Liver (tissue), 9 donors: Measurements from ENCODE around the gene DSG3. TPM values are rescaled to one million over a fixed set of nuclear protein-coding genes. Genes with fewer than 3 reads are reported as not detected.

Experiments used
- DNase-seq: peaks from one replicate; pipeline ENCODE4 v3.0.0-alpha.2; 2017; ENCODE audit warnings: low spot score
- H3K27ac ChIP-seq, 2 donors: one replicate each; pipeline ENCODE4 v1.7.0; 2013; ENCODE audit warnings: inconsistent platforms in 2 of 2, low read length in 2 of 2, control low read depth in 1 of 2, low read depth in 1 of 2, mild to moderate bottlenecking in 1 of 2
- H3K27me3 ChIP-seq, 4 donors: one replicate each; pipeline versions ENCODE4 v1.6.1 to v1.7.0; 2013; ENCODE audit warnings: low read length in 3 of 4, inconsistent platforms in 1 of 4, mild to moderate bottlenecking in 1 of 4, moderate library complexity in 1 of 4; ENCODE audit not compliant: control insufficient read depth in 4 of 4, insufficient read depth in 4 of 4
- H3K36me3 ChIP-seq, 4 donors: one replicate each; pipeline versions ENCODE4 v1.6.1 to v1.7.0; 2013; ENCODE audit warnings: low read length in 3 of 4, mild to moderate bottlenecking in 3 of 4, low read depth in 1 of 4, moderate library complexity in 1 of 4; ENCODE audit not compliant: control insufficient read depth in 4 of 4, insufficient read depth in 3 of 4
- H3K4me1 ChIP-seq, 4 donors: one replicate each; pipeline versions ENCODE4 v1.6.1 to v1.7.0; 2013; ENCODE audit warnings: low read length in 3 of 4, mild to moderate bottlenecking in 3 of 4, moderate library complexity in 1 of 4; ENCODE audit not compliant: control insufficient read depth in 4 of 4, insufficient read depth in 4 of 4
- H3K4me3 ChIP-seq, 3 donors: one replicate each; pipeline versions ENCODE4 v1.6.1 to v1.7.0; 2013; ENCODE audit warnings: low read length in 3 of 3, control low read depth in 1 of 3, low read depth in 1 of 3, mild to moderate bottlenecking in 1 of 3
- H3K9ac ChIP-seq, 2 donors: one replicate each; pipeline ENCODE4 v1.7.0; 2013; ENCODE audit warnings: low read length in 2 of 2, mild to moderate bottlenecking in 2 of 2, moderate library complexity in 2 of 2, control low read depth in 1 of 2, low read depth in 1 of 2
- H3K9me3 ChIP-seq, 4 donors: one replicate each; pipeline versions ENCODE4 v1.6.1 to v1.7.0; 2013; ENCODE audit warnings: low read length in 3 of 4; ENCODE audit not compliant: control insufficient read depth in 4 of 4
- EGR1 ChIP-seq, 2 donors: IDR thresholded peaks; 2 replicates each; pipeline ENCODE4 v1.6.1; 2016 to 2018; ENCODE audit warnings: antibody characterized with exemption in 2 of 2, low read depth in 2 of 2
- FOXA1 ChIP-seq: IDR thresholded peaks from 2 replicates; pipeline ENCODE4 v1.6.1; 2016; ENCODE audit warnings: antibody characterized with exemption
- FOXA2 ChIP-seq: IDR thresholded peaks from 2 replicates; pipeline ENCODE4 v1.6.1; 2016; ENCODE audit warnings: antibody characterized with exemption
- HNF4A ChIP-seq, 2 donors: conservative IDR thresholded peaks; 2 replicates each; pipeline ENCODE4 v1.6.1; 2016; ENCODE audit warnings: antibody characterized with exemption in 2 of 2, mild to moderate bottlenecking in 2 of 2
- HNF4G ChIP-seq: IDR thresholded peaks from 2 replicates; pipeline ENCODE4 v1.6.1; 2016; ENCODE audit warnings: antibody characterized with exemption
- JUND ChIP-seq, 2 donors: IDR thresholded peaks; 2 replicates each; pipeline ENCODE4 v1.6.1; 2016; ENCODE audit warnings: antibody characterized with exemption in 2 of 2
- RXRA ChIP-seq, 2 donors: IDR thresholded peaks; 2 replicates each; pipeline ENCODE4 v1.6.1; 2017 to 2018; ENCODE audit warnings: antibody characterized with exemption in 2 of 2, mild to moderate bottlenecking in 1 of 2
- TAF1 ChIP-seq: conservative IDR thresholded peaks from 2 replicates; pipeline ENCODE4 v1.6.1; 2016; ENCODE audit warnings: antibody characterized with exemption, mild to moderate bottlenecking
- YY1 ChIP-seq: IDR thresholded peaks from 2 replicates; pipeline ENCODE4 v1.6.1; 2016; ENCODE audit warnings: antibody characterized with exemption, mild to moderate bottlenecking
- WGBS: extraction: QIAGEN DNeasy Blood & Tissue Kit; methylation state at CpG from one replicate; pipeline ENCODE4 v1.1.7; 2013; 5-methylcytosine and 5-hydroxymethylcytosine counted together
- polyA plus RNA-seq, 2 donors: library from polyadenylated mRNA; stranded (reverse) in 1 of 2; unstranded in 1 of 2; fragments of 200-250 nt in 1 of 2; fragments of >200 nt in 1 of 2; fragmentation: Nextera tagmentation in 1 of 2; extraction: Ambion mirVana in 1 of 2; gene quantifications; one replicate each; pipeline versions ENCODE4 v1.2.1 to v1.2.3, GENCODE V29; 2013 to 2015
- total RNA-seq, 2 donors: library from RNA; depleted of rRNA; stranded (reverse); fragments of >200 nt; gene quantifications; one replicate each; pipeline ENCODE4 v1.2.3, GENCODE V29; 2014
- TF ChIP-seq, protein P1 (sequence below): IDR thresholded peaks from 2 replicates; pipeline ENCODE4 v1.6.1; 2016; ENCODE audit warnings: antibody characterized with exemption
- TF ChIP-seq, protein P2 (sequence below): IDR thresholded peaks from 2 replicates; pipeline ENCODE4 v1.6.1; 2016; ENCODE audit warnings: antibody characterized with exemption, mild to moderate bottlenecking
- TF ChIP-seq, protein P3 (sequence below): fragments of 150-350 bp; IDR thresholded peaks from 2 replicates; pipeline ENCODE4 v1.5.1; 2017; ENCODE audit warnings: improper control_type of control experiment, low read depth, low read length; ENCODE audit not compliant: missing input control
- donor health status: healthy.
- donor health status: healthy.
- donor health status: healthy.
- donor health status: healthy.
- donor health status: healthy.

The DSG3 gene
- total and polyA plus RNA-seq, 4 donors = not detected

DNA sequence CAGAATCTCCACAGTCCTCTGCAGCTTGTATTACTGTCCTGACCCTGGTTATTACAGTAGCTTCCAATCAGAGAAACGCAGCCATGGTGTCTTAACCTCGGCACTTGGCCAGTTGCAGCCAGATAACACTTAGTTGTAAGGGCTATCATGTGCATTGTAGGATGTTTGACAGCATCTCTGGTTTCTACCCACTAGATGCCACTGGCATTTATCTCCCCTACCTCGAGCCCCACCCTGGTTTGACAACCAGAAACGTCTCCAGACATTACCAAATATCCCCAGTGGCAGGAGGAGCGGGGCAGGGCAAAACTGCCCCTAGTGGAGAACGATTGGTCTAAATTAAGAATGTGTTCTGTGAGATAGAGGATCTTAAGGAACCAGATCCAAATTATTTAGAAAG is 63.6 kb downstream of the DSG3 start:
- Histone ChIP-seq H3K27me3 (no peaks in the 10 kb centered on the region), H3K9me3 (no peaks in the 10 kb centered on the region), H3K4me3 (no peak overlapping the region), H3K4me1 (no peaks in the 10 kb centered on the region), H3K9ac (no peak overlapping the region), H3K36me3 (no peaks in the 10 kb centered on the region), H3K27ac (no peak overlapping the region)
- TF ChIP-seq, protein P1, sequence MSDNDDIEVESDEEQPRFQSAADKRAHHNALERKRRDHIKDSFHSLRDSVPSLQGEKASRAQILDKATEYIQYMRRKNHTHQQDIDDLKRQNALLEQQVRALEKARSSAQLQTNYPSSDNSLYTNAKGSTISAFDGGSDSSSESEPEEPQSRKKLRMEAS = no peak
- TF ChIP-seq FOXA1 (no peak), JUND (IDR thresholded peaks at IDR 0.05) (no peak), EGR1 (IDR thresholded peaks at IDR 0.05; ENCODE audit: low read depth in 2 of 2) (no peak), FOXA2 (no peak), HNF4A (conservative IDR thresholded peaks at IDR 0.05) (no peak), YY1 (no peak), TAF1 (no peak)
- TF ChIP-seq, protein P2, sequence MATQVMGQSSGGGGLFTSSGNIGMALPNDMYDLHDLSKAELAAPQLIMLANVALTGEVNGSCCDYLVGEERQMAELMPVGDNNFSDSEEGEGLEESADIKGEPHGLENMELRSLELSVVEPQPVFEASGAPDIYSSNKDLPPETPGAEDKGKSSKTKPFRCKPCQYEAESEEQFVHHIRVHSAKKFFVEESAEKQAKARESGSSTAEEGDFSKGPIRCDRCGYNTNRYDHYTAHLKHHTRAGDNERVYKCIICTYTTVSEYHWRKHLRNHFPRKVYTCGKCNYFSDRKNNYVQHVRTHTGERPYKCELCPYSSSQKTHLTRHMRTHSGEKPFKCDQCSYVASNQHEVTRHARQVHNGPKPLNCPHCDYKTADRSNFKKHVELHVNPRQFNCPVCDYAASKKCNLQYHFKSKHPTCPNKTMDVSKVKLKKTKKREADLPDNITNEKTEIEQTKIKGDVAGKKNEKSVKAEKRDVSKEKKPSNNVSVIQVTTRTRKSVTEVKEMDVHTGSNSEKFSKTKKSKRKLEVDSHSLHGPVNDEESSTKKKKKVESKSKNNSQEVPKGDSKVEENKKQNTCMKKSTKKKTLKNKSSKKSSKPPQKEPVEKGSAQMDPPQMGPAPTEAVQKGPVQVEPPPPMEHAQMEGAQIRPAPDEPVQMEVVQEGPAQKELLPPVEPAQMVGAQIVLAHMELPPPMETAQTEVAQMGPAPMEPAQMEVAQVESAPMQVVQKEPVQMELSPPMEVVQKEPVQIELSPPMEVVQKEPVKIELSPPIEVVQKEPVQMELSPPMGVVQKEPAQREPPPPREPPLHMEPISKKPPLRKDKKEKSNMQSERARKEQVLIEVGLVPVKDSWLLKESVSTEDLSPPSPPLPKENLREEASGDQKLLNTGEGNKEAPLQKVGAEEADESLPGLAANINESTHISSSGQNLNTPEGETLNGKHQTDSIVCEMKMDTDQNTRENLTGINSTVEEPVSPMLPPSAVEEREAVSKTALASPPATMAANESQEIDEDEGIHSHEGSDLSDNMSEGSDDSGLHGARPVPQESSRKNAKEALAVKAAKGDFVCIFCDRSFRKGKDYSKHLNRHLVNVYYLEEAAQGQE = no peak
- 74% methylated on average over 6 of the region's 6 CpGs for WGBS
- DNase-seq = no peak

DNA sequence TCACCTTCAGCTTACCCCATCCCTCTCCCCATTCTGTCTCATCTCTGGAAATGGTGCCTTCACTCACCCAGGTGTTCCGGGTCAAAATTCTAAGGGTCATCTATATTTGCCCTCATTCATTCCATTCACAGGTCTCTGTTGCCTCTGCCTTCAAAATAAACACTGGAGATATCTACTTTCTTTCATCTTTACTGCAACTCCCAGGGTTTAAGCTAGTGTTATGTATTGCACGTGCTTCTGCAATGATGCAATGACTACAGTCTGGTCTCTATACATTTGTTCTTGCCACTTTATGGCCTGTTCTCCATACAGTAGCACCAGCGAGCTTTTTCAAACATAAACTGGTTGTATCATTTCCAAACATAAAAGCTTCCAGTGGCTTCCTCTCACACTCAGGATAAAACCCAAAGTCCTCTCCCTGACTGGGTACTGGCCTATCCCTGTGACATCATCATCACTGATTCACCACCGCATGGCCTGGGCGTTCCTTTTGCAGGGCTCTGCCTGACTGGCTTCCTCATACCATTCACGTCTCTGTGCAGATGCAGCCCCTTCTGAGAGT is 64.7 kb downstream of the DSG3 start:
- 73% methylated on average over 6 of the region's 6 CpGs for WGBS

More for the DNA sequence above, 64.7 kb downstream of the DSG3 start:
- H3K4me3 ChIP-seq = no peak overlapping the region
- TF ChIP-seq RXRA (IDR thresholded peaks at IDR 0.05) (peak in 1 of 2 donors; percentile 15), HNF4G (no peak), FOXA1 (no peak)
- TF ChIP-seq, protein P3, sequence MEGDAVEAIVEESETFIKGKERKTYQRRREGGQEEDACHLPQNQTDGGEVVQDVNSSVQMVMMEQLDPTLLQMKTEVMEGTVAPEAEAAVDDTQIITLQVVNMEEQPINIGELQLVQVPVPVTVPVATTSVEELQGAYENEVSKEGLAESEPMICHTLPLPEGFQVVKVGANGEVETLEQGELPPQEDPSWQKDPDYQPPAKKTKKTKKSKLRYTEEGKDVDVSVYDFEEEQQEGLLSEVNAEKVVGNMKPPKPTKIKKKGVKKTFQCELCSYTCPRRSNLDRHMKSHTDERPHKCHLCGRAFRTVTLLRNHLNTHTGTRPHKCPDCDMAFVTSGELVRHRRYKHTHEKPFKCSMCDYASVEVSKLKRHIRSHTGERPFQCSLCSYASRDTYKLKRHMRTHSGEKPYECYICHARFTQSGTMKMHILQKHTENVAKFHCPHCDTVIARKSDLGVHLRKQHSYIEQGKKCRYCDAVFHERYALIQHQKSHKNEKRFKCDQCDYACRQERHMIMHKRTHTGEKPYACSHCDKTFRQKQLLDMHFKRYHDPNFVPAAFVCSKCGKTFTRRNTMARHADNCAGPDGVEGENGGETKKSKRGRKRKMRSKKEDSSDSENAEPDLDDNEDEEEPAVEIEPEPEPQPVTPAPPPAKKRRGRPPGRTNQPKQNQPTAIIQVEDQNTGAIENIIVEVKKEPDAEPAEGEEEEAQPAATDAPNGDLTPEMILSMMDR = no peak
- TF ChIP-seq, protein P2 = no peak
- H3K27ac ChIP-seq = no peak overlapping the region
- H3K27me3 ChIP-seq = no peaks in the 10 kb centered on the region
- H3K9ac ChIP-seq = no peak overlapping the region
- H3K36me3 ChIP-seq = no peaks in the 10 kb centered on the region
- H3K9me3 ChIP-seq = no peaks in the 10 kb centered on the region
- no peak for DNase-seq
- no peaks in the 10 kb centered on the region for H3K4me1 ChIP-seq
